HL-60 (cell line): Measurements from ENCODE around the gene ZMYM1.

Experiments
- POLR2AphosphoS5 ChIP-seq: IDR thresholded peaks from 2 replicates; pipeline ENCODE4 v1.6.1; 2012; ENCODE audit warnings: low read depth
- SPI1 ChIP-seq: IDR thresholded peaks from 2 replicates; pipeline ENCODE4 v1.6.1; 2012; ENCODE audit warnings: low read depth, mild to moderate bottlenecking, borderline replicate concordance
- TF ChIP-seq, protein P1 (sequence below): IDR thresholded peaks from one replicate; pipeline ENCODE4 v1.5.1; 2011; ENCODE audit warnings: low read length, control low read depth, inconsistent platforms; ENCODE audit not compliant: insufficient read depth
- TF ChIP-seq, protein P2 (sequence below): IDR thresholded peaks from 2 replicates; pipeline ENCODE4 v1.6.1; 2012; ENCODE audit warnings: low read depth; ENCODE audit not compliant: insufficient replicate concordance

DNA sequence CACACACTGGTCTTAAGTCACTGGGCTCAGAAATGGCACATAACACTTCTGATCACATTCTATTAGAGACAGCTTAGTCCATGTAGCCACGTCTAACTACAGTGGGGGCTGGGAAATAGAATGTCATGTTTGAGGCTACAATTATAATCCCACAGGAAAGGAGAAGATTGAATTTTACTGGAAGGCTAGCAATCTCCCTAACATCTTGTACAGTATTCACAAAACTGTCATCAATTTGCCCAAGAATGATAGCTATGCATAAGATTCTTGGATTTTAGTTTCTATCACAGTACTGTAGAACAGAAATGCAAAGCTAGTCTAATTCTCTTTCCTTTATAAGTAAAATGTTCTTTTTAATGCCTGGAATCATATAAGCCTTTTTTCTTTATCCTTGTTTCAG is 34.8 kb upstream of the ZMYM1 start:
- TF ChIP-seq, protein P1, sequence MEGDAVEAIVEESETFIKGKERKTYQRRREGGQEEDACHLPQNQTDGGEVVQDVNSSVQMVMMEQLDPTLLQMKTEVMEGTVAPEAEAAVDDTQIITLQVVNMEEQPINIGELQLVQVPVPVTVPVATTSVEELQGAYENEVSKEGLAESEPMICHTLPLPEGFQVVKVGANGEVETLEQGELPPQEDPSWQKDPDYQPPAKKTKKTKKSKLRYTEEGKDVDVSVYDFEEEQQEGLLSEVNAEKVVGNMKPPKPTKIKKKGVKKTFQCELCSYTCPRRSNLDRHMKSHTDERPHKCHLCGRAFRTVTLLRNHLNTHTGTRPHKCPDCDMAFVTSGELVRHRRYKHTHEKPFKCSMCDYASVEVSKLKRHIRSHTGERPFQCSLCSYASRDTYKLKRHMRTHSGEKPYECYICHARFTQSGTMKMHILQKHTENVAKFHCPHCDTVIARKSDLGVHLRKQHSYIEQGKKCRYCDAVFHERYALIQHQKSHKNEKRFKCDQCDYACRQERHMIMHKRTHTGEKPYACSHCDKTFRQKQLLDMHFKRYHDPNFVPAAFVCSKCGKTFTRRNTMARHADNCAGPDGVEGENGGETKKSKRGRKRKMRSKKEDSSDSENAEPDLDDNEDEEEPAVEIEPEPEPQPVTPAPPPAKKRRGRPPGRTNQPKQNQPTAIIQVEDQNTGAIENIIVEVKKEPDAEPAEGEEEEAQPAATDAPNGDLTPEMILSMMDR = no peak
- TF ChIP-seq POLR2AphosphoS5 (no peak), SPI1 (no peak)
- TF ChIP-seq, protein P2, sequence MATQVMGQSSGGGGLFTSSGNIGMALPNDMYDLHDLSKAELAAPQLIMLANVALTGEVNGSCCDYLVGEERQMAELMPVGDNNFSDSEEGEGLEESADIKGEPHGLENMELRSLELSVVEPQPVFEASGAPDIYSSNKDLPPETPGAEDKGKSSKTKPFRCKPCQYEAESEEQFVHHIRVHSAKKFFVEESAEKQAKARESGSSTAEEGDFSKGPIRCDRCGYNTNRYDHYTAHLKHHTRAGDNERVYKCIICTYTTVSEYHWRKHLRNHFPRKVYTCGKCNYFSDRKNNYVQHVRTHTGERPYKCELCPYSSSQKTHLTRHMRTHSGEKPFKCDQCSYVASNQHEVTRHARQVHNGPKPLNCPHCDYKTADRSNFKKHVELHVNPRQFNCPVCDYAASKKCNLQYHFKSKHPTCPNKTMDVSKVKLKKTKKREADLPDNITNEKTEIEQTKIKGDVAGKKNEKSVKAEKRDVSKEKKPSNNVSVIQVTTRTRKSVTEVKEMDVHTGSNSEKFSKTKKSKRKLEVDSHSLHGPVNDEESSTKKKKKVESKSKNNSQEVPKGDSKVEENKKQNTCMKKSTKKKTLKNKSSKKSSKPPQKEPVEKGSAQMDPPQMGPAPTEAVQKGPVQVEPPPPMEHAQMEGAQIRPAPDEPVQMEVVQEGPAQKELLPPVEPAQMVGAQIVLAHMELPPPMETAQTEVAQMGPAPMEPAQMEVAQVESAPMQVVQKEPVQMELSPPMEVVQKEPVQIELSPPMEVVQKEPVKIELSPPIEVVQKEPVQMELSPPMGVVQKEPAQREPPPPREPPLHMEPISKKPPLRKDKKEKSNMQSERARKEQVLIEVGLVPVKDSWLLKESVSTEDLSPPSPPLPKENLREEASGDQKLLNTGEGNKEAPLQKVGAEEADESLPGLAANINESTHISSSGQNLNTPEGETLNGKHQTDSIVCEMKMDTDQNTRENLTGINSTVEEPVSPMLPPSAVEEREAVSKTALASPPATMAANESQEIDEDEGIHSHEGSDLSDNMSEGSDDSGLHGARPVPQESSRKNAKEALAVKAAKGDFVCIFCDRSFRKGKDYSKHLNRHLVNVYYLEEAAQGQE = no peak
